Astrocyte (in vitro differentiated cells and primary cell): ENCODE measurements around the gene CDKAL1. TPM values are rescaled to one million over a fixed set of nuclear protein-coding genes. Genes with fewer than 3 reads are reported as not detected.

Experiments
- DNase-seq: peaks from one replicate; pipeline ENCODE4 v3.0.0-alpha.2; 2010; ENCODE audit warnings: low read depth
- FAIRE-seq: peaks from 2 replicates; lab custom pipeline; 2011; peaks lifted over from hg19 to GRCh38; lab: Jason Lieb, UNC
- H2AFZ ChIP-seq: 2 replicates; pipeline ENCODE4 v1.6.0; 2012; ENCODE audit warnings: low read depth, low read length, inconsistent platforms
- H3K27ac ChIP-seq: 2 replicates; pipeline ENCODE4 v1.5.1; 2011; ENCODE audit warnings: low read depth, low read length, inconsistent platforms
- H3K27me3 ChIP-seq: 2 replicates; pipeline ENCODE4 v1.6.0; 2011; ENCODE audit warnings: low read length, inconsistent platforms; ENCODE audit not compliant: insufficient read depth
- H3K36me3 ChIP-seq: 2 replicates; pipeline ENCODE4 v1.5.1; 2011; ENCODE audit warnings: low read length, inconsistent platforms; ENCODE audit not compliant: insufficient read depth
- H3K4me1 ChIP-seq: 2 replicates; pipeline ENCODE4 v1.5.1; 2011; ENCODE audit warnings: low read length, inconsistent platforms; ENCODE audit not compliant: insufficient read depth
- H3K4me2 ChIP-seq: 2 replicates; pipeline ENCODE4 v1.6.0; 2012; ENCODE audit warnings: low read length, inconsistent platforms
- H3K4me3 ChIP-seq: 2 replicates; pipeline ENCODE4 v1.5.1; 2011; ENCODE audit warnings: low read depth, mild to moderate bottlenecking, low read length, inconsistent platforms; ENCODE audit not compliant: insufficient read depth
- H3K79me2 ChIP-seq: 2 replicates; pipeline ENCODE4 v1.6.0; 2012; ENCODE audit warnings: mild to moderate bottlenecking, low read length, inconsistent platforms; ENCODE audit not compliant: insufficient read depth
- H3K9ac ChIP-seq: 2 replicates; pipeline ENCODE4 v1.6.0; 2012; ENCODE audit warnings: mild to moderate bottlenecking, low read length, inconsistent platforms
- H3K9me3 ChIP-seq: 2 replicates; pipeline ENCODE4 v1.5.1; 2012; ENCODE audit warnings: low read depth, mild to moderate bottlenecking, low read length, inconsistent platforms; ENCODE audit not compliant: insufficient read depth
- H4K20me1 ChIP-seq: 2 replicates; pipeline ENCODE4 v1.6.0; 2012; ENCODE audit warnings: low read length, inconsistent platforms; ENCODE audit not compliant: insufficient read depth
- H3K27ac Mint-ChIP-seq: one replicate; pipeline ENCODE4 v1.8.0; 2021; ENCODE audit warnings: mild to moderate bottlenecking, mixed read lengths; ENCODE audit not compliant: unreplicated experiment
- H3K27me3 Mint-ChIP-seq: one replicate; pipeline ENCODE4 v1.8.0; 2021; ENCODE audit warnings: low read depth, mixed read lengths; ENCODE audit not compliant: unreplicated experiment
- H3K36me3 Mint-ChIP-seq: one replicate; pipeline ENCODE4 v1.8.0; 2021; ENCODE audit warnings: low read depth, mixed read lengths; ENCODE audit not compliant: unreplicated experiment
- H3K4me1 Mint-ChIP-seq: one replicate; pipeline ENCODE4 v1.8.0; 2021; ENCODE audit warnings: low read depth, mixed read lengths; ENCODE audit not compliant: unreplicated experiment
- H3K4me3 Mint-ChIP-seq: one replicate; pipeline ENCODE4 v1.8.0; 2021; ENCODE audit warnings: mild to moderate bottlenecking, moderate library complexity, mixed read lengths; ENCODE audit not compliant: unreplicated experiment
- H3K9me3 Mint-ChIP-seq: one replicate; pipeline ENCODE4 v1.8.0; 2021; ENCODE audit warnings: mild to moderate bottlenecking, mixed read lengths; ENCODE audit not compliant: unreplicated experiment
- EZH2 ChIP-seq: IDR thresholded peaks from 2 replicates; pipeline ENCODE4 v1.6.1; 2012; ENCODE audit warnings: mild to moderate bottlenecking, low read length, inconsistent platforms; ENCODE audit not compliant: insufficient read depth
- total RNA-seq: library from RNA; stranded (reverse); gene quantifications from 2 replicates; pipeline ENCODE4 v1.2.1, GENCODE V29; 2021
- TF ChIP-seq, protein P1 (sequence below): IDR thresholded peaks from 2 replicates; pipeline ENCODE4 v1.5.1; 2011; ENCODE audit warnings: low read depth, mild to moderate bottlenecking, inconsistent platforms, low read length, moderate library complexity; ENCODE audit not compliant: insufficient read depth

Gene CDKAL1
- total RNA-seq, 1 donor from 2014 or later = 13.7 TPM

DNA sequence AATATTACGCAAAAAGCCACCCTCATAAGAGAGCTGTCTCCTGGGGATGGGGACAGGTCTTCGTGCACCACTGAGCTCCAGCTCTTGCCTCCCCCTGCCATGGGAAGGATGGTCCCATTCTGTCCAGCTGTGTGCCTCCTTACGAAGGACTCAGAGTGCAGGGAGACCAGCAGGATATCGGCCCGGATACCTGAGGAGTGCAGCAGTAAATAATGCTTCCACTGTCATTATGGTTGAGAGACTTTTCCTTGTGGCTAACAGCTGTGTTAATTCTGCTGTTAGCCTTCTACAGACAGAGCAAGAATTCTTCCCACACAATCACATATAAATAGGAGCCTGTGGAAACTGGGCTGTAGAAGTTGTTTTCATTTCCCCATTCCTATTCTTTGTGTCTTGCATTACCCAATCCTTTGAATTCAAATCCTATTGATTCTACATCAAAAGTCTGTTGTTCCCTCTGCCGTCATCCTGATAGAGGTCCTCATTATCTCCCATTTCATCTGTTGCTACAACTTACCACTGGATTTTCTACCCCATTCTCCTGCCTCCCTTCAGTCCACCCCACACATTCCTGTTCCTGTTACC lies 694.7 kb downstream of the CDKAL1 start:
- H2AFZ ChIP-seq = no peak overlapping the region
- H3K36me3 ChIP-seq = no peaks in the 10 kb centered on the region
- H4K20me1 ChIP-seq = no peaks in the 10 kb centered on the region
- H3K79me2 ChIP-seq = no peaks in the 10 kb centered on the region
- Mint-ChIP-seq H3K27me3 (no peaks in the 10 kb centered on the region), H3K36me3 (peaks cover 12% of the 10 kb centered on the region), H3K4me3 (no peak overlapping the region), H3K9me3 (peaks cover 5% of the 10 kb centered on the region), H3K4me1 (peaks cover 15% of the 10 kb centered on the region), H3K27ac (no peak overlapping the region)
- no peaks in the 10 kb centered on the region for H3K27me3 ChIP-seq
- no peak overlapping the region for H3K4me3 ChIP-seq
- no peak overlapping the region for H3K9ac ChIP-seq
- DNase-seq (no peak), FAIRE-seq (no peak)
- no peak for TF ChIP-seq EZH2
- TF ChIP-seq, protein P1, sequence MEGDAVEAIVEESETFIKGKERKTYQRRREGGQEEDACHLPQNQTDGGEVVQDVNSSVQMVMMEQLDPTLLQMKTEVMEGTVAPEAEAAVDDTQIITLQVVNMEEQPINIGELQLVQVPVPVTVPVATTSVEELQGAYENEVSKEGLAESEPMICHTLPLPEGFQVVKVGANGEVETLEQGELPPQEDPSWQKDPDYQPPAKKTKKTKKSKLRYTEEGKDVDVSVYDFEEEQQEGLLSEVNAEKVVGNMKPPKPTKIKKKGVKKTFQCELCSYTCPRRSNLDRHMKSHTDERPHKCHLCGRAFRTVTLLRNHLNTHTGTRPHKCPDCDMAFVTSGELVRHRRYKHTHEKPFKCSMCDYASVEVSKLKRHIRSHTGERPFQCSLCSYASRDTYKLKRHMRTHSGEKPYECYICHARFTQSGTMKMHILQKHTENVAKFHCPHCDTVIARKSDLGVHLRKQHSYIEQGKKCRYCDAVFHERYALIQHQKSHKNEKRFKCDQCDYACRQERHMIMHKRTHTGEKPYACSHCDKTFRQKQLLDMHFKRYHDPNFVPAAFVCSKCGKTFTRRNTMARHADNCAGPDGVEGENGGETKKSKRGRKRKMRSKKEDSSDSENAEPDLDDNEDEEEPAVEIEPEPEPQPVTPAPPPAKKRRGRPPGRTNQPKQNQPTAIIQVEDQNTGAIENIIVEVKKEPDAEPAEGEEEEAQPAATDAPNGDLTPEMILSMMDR = no peak
- H3K27ac ChIP-seq = no peak overlapping the region
- no peaks in the 10 kb centered on the region for H3K9me3 ChIP-seq
- peaks cover 4% of the 10 kb centered on the region for H3K4me1 ChIP-seq
- no peak overlapping the region for H3K4me2 ChIP-seq

DNA sequence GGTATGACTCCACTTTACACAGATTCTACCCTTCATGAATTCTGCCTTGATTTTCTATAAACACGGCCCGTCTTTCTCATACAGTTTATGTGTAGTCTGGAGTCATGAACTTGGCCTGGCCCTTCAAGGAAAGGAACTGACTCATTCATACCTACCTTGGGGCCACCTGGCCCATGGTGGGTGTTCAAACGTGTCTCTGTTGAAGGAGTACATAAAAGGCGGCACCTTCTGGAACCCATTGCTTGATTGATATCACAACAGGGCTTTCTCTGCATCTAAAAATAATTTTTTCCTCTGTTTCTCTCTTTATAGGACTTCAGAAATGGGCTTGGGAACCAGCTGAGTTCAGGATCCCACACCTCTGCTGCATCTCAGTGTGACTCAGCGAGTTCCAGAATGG lies 696.3 kb downstream of the CDKAL1 start:
- Mint-ChIP-seq H3K27me3 (no peaks in the 10 kb centered on the region), H3K36me3 (peaks cover 15% of the 10 kb centered on the region), H3K4me1 (peaks cover 15% of the 10 kb centered on the region), H3K4me3 (no peak overlapping the region), H3K9me3 (peaks cover 7% of the 10 kb centered on the region), H3K27ac (no peak overlapping the region)
- TF ChIP-seq, protein P1 = no peak
- TF ChIP-seq EZH2 = no peak
- no peak overlapping the region for H3K4me3 ChIP-seq
- no peak overlapping the region for H3K9ac ChIP-seq
- DNase-seq (no peak), FAIRE-seq (no peak)
- H4K20me1 ChIP-seq = no peaks in the 10 kb centered on the region
- H3K4me2 ChIP-seq = no peak overlapping the region
- no peaks in the 10 kb centered on the region for H3K36me3 ChIP-seq
- H3K79me2 ChIP-seq = no peaks in the 10 kb centered on the region
- peaks cover 4% of the 10 kb centered on the region for H3K4me1 ChIP-seq
- H3K27me3 ChIP-seq = no peaks in the 10 kb centered on the region
- H3K9me3 ChIP-seq = no peaks in the 10 kb centered on the region
- H3K27ac ChIP-seq = no peak overlapping the region
- H2AFZ ChIP-seq = no peak overlapping the region

DNA sequence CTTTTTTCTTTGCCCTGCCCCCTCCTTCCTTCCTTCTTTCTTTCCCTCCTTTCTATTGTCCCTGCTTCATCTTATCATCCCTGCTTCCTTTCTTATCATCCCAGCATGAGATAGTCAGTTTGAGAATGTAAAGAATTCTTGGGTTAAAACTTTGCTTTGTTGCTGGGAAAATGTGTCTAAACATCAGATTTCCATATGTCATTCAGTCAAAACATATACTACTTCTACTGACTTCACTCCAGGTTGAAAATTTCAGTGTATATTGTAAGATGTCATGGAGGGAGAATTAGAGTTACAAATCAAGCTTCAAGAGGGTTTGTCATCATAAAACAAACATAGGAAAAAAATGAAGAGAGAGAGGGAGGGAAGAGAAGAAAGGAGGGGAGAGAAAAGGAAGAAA lies 700.9 kb downstream of the CDKAL1 start:
- no peak overlapping the region for H3K27ac Mint-ChIP-seq
- H3K4me3 Mint-ChIP-seq = no peak overlapping the region
- H3K4me3 ChIP-seq = no peak overlapping the region

More for the DNA sequence above, 700.9 kb downstream of the CDKAL1 start:
- no peaks in the 10 kb centered on the region for H3K4me1 ChIP-seq
- DNase-seq (no peak), FAIRE-seq (no peak)
- H3K27ac ChIP-seq = no peak overlapping the region
- no peak overlapping the region for H3K4me2 ChIP-seq
- Mint-ChIP-seq H3K36me3 (peaks cover 15% of the 10 kb centered on the region), H3K4me1 (no peaks in the 10 kb centered on the region), H3K9me3 (peaks cover 12% of the 10 kb centered on the region), H3K27me3 (no peaks in the 10 kb centered on the region)
- H4K20me1 ChIP-seq = no peaks in the 10 kb centered on the region
- H3K79me2 ChIP-seq = no peaks in the 10 kb centered on the region
- H3K36me3 ChIP-seq = no peaks in the 10 kb centered on the region
- H3K27me3 ChIP-seq = no peaks in the 10 kb centered on the region
- TF ChIP-seq, protein P1 = no peak
- no peak for TF ChIP-seq EZH2
- H2AFZ ChIP-seq = no peak overlapping the region
- no peak overlapping the region for H3K9ac ChIP-seq
- no peaks in the 10 kb centered on the region for H3K9me3 ChIP-seq
